A549 treated with CpdA at 1 μM for 4 hours (cell line): Measurements from ENCODE around the gene SPRR2B. TPM values are rescaled to one million over a fixed set of nuclear protein-coding genes. Genes with fewer than 3 reads are reported as not detected.

ENCODE experiments used
- total RNA-seq: library from RNA; stranded (reverse); fragments of 200-300 nt; extraction: Qiagen RNA extraction; gene quantifications from 5 replicates; pipeline ENCODE4 v1.2.3, GENCODE V29; 2022; ENCODE audit warnings: low read depth

Gene SPRR2B
- total RNA-seq = not detected in 5 replicates

GRCh38 chr1:153071511-153071910 lies at the start of gene SPRR2B:
Gene SPRR2B (minus strand): TSS chr1:153071611. CDS start chr1:153070839, 772 bp downstream.

DNA sequence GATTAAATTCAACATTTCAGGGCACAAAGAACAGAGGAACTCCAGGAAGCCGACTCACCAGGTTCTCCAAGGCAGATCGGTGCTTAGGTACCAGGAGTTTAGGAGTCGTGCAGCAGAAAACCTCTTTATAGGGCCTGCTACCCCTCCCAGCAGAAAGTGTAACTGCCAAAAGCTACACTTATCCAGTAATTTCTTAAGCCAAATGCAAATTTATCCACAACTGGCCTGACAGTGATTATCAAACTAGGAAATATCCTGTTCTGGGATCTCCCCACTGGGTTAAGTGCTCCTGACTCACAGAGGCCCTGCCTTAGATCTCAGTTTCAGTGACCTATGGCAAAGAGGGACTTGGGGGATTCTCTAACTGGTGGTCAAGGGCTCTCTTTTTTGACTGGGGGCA lies 42.0 kb upstream of the SPRR2B start, which contains the start of gene SPRR2F:
Gene SPRR2F, minus strand, starts transcription at position 101 of the 400 bp plus-strand sequence. CDS start 783 bp downstream, outside the sequence.

GRCh38 chr1:153094426-153094825 lies 23.0 kb upstream of the SPRR2B start, which contains the start of gene SPRR2E:
Gene SPRR2E (minus strand): TSS chr1:153094526. CDS start chr1:153093751, 775 bp downstream.

DNA sequence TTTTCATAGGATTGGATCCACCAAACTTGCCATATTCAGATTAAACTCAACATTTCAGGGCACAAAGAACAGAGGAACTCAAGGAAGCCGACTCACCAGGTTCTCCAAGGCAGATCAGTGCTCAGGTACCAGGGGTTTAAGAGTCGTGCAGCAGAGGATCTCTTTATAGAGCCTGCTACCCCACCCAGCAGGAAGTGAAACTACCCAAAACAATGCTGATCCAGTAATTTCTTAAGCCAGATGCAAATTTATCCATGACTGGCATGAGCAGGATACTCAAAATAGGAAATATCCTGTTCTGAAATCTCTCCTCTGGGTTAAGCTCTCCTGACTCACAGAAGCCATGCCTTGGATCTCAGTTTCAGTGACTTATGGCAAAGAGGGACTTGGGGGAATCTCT lies 14.0 kb downstream of the SPRR2B start, which contains the start of gene SPRR2A:
Gene SPRR2A, minus strand, starts transcription at position 138 of the 400 bp plus-strand sequence. CDS start 777 bp downstream, outside the sequence.

GRCh38 chr1:153040950-153041631 lies 30.3 kb downstream of the SPRR2B start, which contains the start of gene SPRR2D:
Gene SPRR2D (minus strand): TSS chr1:153041120. CDS start chr1:153040346, 774 bp downstream.

DNA sequence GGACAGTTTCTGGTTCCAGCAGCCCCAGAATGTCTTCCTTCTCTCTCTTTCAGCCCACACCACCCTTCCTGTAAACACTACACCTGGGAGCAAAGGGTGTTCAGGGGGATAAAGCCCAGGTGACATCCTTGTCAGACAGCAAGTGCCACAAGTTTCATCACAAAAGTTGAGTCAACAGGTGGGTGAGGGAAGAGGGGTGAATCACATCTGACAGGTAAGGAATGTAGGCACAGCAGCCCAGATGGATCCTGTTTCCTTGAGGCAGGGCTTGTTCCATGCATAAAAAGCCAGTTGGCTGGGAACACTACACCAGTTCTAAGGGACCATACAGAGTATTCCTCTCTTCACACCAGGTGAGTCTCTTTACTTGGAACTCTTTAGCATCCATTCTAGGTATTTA lies 40.5 kb downstream of the SPRR2B start, which contains the start of gene SPRR1B:
Gene SPRR1B, plus strand, starts transcription at position 309 of the 400 bp plus-strand sequence. CDS start 1,143 bp downstream, outside the sequence.

Other genes with a start within 250 kb of the SPRR2B start
- gene LCE1A, start 244.1 kb downstream of the SPRR2B start, total RNA-seq = not detected in 5 replicates
- gene LCE6A, start 228.8 kb downstream of the SPRR2B start, total RNA-seq = not detected in 5 replicates
- gene LCE7A, start 211.6 kb downstream of the SPRR2B start, total RNA-seq = not detected in 5 replicates
- gene SMCP, start 193.3 kb downstream of the SPRR2B start, total RNA-seq = not detected in 5 replicates
- 0.03 TPM in 1 of 5 replicates, not detected in the others for gene IVL, start 163.1 kb downstream of the SPRR2B start, total RNA-seq
- not detected in 5 replicates for gene SPRR5, start 124.4 kb downstream of the SPRR2B start, total RNA-seq
- not detected in 5 replicates for gene SPRR4, start 101.0 kb downstream of the SPRR2B start, total RNA-seq
- gene SPRR1A, start 87.5 kb downstream of the SPRR2B start, total RNA-seq = not detected in 5 replicates
- gene SPRR3, start 69.9 kb downstream of the SPRR2B start, total RNA-seq = 0.22 TPM in 1 of 5 replicates, not detected in the others
- gene SPRR1B, start 40.4 kb downstream of the SPRR2B start, total RNA-seq = not detected in 5 replicates
- not detected in 5 replicates for gene SPRR2D, start 30.5 kb downstream of the SPRR2B start, total RNA-seq
- not detected in 5 replicates for gene SPRR2A, start 14.1 kb downstream of the SPRR2B start, total RNA-seq
- not detected in 5 replicates for gene SPRR2E, start 22.9 kb upstream of the SPRR2B start, total RNA-seq
- gene SPRR2F, start 41.9 kb upstream of the SPRR2B start, total RNA-seq = not detected in 5 replicates
- gene SPRR2G, start 79.3 kb upstream of the SPRR2B start, total RNA-seq = not detected in 5 replicates
- gene LELP1, start 131.8 kb upstream of the SPRR2B start, total RNA-seq = not detected in 5 replicates
- gene PRR9, start 146.0 kb upstream of the SPRR2B start, total RNA-seq = not detected in 5 replicates
- not detected in 5 replicates for gene LORICRIN, start 188.1 kb upstream of the SPRR2B start, total RNA-seq
- not detected in 5 replicates for gene PGLYRP3, start 241.3 kb upstream of the SPRR2B start, total RNA-seq